ENCODE data around the gene PGF. TPM values are rescaled to one million over a fixed set of nuclear protein-coding genes. Genes with fewer than 3 reads are reported as not detected.
A peak's percentile ranks its signal among the peaks of the same experiment; 100 is the strongest.

Gene PGF
- total RNA-seq, 2 experiments from 2014 or later, result 0.21 TPM; not detected in 1

- no peak for DNase-seq
- Mint-ChIP-seq H3K36me3 (ENCODE audit: low read depth) (no peaks in the 10 kb centered on the region), H3K4me3 (no peak overlapping the region), H3K4me1 (ENCODE audit: low read depth) (peaks cover 24% of the 10 kb centered on the region), H3K9me3 (ENCODE audit: insufficient read depth) (no peaks in the 10 kb centered on the region), H3K27me3 (ENCODE audit: low read depth) (no peaks in the 10 kb centered on the region), H3K27ac (peak overlapping the region; percentile 71)
- CTCF ChIA-PET, result interaction anchor here (0.6 to 5.7 kb wide), 26 partner anchors 10 to 179 kb away, joined by 3 to 57 read pairs (median 4); partner anchors contain the start of genes ACYP1, NEK9, PROX2 and ZC2HC1C
- ATAC-seq, result no peak
- POLR2A ChIA-PET, result no interaction called here
Observed at GRCh38 chr14:74946659-74947281, 8.6 kb downstream of the PGF start.

GRCh38 chr14:74945852-74946658 is 9.3 kb downstream of the PGF start:
- Mint-ChIP-seq H3K9me3 (ENCODE audit: insufficient read depth) (no peaks in the 10 kb centered on the region), H3K27me3 (ENCODE audit: low read depth) (no peaks in the 10 kb centered on the region), H3K4me3 (no peak overlapping the region), H3K4me1 (ENCODE audit: low read depth) (peaks cover 31% of the 10 kb centered on the region), H3K36me3 (ENCODE audit: low read depth) (no peaks in the 10 kb centered on the region), H3K27ac (peak overlapping the region; percentile 68)
- ChIA-PET CTCF (interaction anchor here (0.6 to 5.7 kb wide), 39 partner anchors 9 to 180 kb away, joined by 3 to 57 read pairs (median 4); partner anchors contain the start of genes NEK9, PGF, PROX2 and ZC2HC1C), POLR2A (no interaction called here)
- DNase-seq (peak; percentile 86), ATAC-seq (peak; percentile 75)

GRCh38 chr14:74945261-74945851 is 10.0 kb downstream of the PGF start:
- Mint-ChIP-seq H3K4me3 (no peak overlapping the region), H3K27ac (no peak overlapping the region), H3K4me1 (ENCODE audit: low read depth) (peaks cover 35% of the 10 kb centered on the region), H3K9me3 (ENCODE audit: insufficient read depth) (no peaks in the 10 kb centered on the region), H3K36me3 (ENCODE audit: low read depth) (no peaks in the 10 kb centered on the region), H3K27me3 (ENCODE audit: low read depth) (no peaks in the 10 kb centered on the region)
- peak; percentile 51 for DNase-seq
- ChIA-PET POLR2A (no interaction called here), CTCF (interaction anchor here (0.7 to 5.8 kb wide), 42 partner anchors 9 to 181 kb away, joined by 3 to 57 read pairs (median 4); partner anchors contain the start of genes ACYP1, NEK9, PGF and PROX2)
- ATAC-seq, result no peak

- no peaks in the 10 kb centered on the region for H3K27me3 Mint-ChIP-seq (ENCODE audit: low read depth)
- no peak for DNase-seq
- H3K9me3 Mint-ChIP-seq (ENCODE audit: insufficient read depth), result no peaks in the 10 kb centered on the region
- POLR2A ChIA-PET, result interaction anchor here (0.9 kb wide), 1 partner anchor 184 kb away, joined by 3 read pairs; no protein-coding TSS in a partner anchor
- no peak for ATAC-seq
- H3K4me1 Mint-ChIP-seq (ENCODE audit: low read depth), result peaks cover 47% of the 10 kb centered on the region
- H3K27ac Mint-ChIP-seq, result peak overlapping the region; percentile 73
- peak overlapping the region; percentile 70 for H3K4me3 Mint-ChIP-seq
- CTCF ChIA-PET, result interaction anchor here (0.5 to 5.8 kb wide), 4 partner anchors 82 to 262 kb away, joined by 3 to 23 read pairs (median 11); partner anchors contain the start of gene MLH3
- no peaks in the 10 kb centered on the region for H3K36me3 Mint-ChIP-seq (ENCODE audit: low read depth)
Observed at GRCh38 chr14:74942608-74943007, 12.8 kb downstream of the PGF start.

GRCh38 chr14:74942181-74942580 is 13.2 kb downstream of the PGF start:
- peaks cover 51% of the 10 kb centered on the region for H3K4me1 Mint-ChIP-seq (ENCODE audit: low read depth)
- ChIA-PET CTCF (interaction anchor here (1.0 to 5.8 kb wide), 8 partner anchors 13 to 146 kb away, joined by 3 to 23 read pairs (median 4); partner anchors contain the start of genes MLH3 and RPS6KL1), POLR2A (interaction anchor here (0.6 to 1.0 kb wide), 4 partner anchors 8 to 1932 kb away, joined by 3 read pairs; no protein-coding TSS in a partner anchor)
- no peaks in the 10 kb centered on the region for H3K27me3 Mint-ChIP-seq (ENCODE audit: low read depth)
- H3K9me3 Mint-ChIP-seq (ENCODE audit: insufficient read depth), result no peaks in the 10 kb centered on the region
- peak overlapping the region; percentile 70 for H3K4me3 Mint-ChIP-seq
- ATAC-seq (no peak), DNase-seq (no peak)
- H3K36me3 Mint-ChIP-seq (ENCODE audit: low read depth), result no peaks in the 10 kb centered on the region
- peak overlapping the region; percentile 91 for H3K27ac Mint-ChIP-seq

GRCh38 chr14:74941676-74942097 is 13.7 kb downstream of the PGF start:
- ATAC-seq, result peak; percentile 71
- Mint-ChIP-seq H3K27me3 (ENCODE audit: low read depth) (no peaks in the 10 kb centered on the region), H3K36me3 (ENCODE audit: low read depth) (no peaks in the 10 kb centered on the region), H3K9me3 (ENCODE audit: insufficient read depth) (no peaks in the 10 kb centered on the region), H3K4me3 (peak overlapping the region; percentile 70), H3K4me1 (ENCODE audit: low read depth) (peaks cover 55% of the 10 kb centered on the region), H3K27ac (peak overlapping the region; percentile 91)
- ChIA-PET POLR2A (interaction anchor here (0.6 to 1.0 kb wide), 5 partner anchors 8 to 1931 kb away, joined by 3 read pairs; partner anchors contain the start of gene RPS6KL1), CTCF (interaction anchor here (0.6 to 5.8 kb wide), 10 partner anchors 12 to 147 kb away, joined by 3 to 23 read pairs (median 4); partner anchors contain the start of genes MLH3 and RPS6KL1)
- DNase-seq, result peak; percentile 71

GRCh38 chr14:74940956-74941565 is 14.3 kb downstream of the PGF start:
- no peak for DNase-seq
- no peaks in the 10 kb centered on the region for H3K27me3 Mint-ChIP-seq (ENCODE audit: low read depth)
- POLR2A ChIA-PET, result interaction anchor here (0.9 to 1.0 kb wide), 3 partner anchors 7 to 20 kb away, joined by 3 read pairs; partner anchors contain the start of gene RPS6KL1
- CTCF ChIA-PET, result interaction anchor here (0.6 to 5.8 kb wide), 10 partner anchors 11 to 147 kb away, joined by 3 to 23 read pairs (median 4); partner anchors contain the start of genes MLH3 and RPS6KL1
- H3K27ac Mint-ChIP-seq, result peak overlapping the region; percentile 91
- no peaks in the 10 kb centered on the region for H3K36me3 Mint-ChIP-seq (ENCODE audit: low read depth)
- ATAC-seq, result no peak
- no peaks in the 10 kb centered on the region for H3K9me3 Mint-ChIP-seq (ENCODE audit: insufficient read depth)
- H3K4me1 Mint-ChIP-seq (ENCODE audit: low read depth), result peaks cover 50% of the 10 kb centered on the region
- H3K4me3 Mint-ChIP-seq, result peak overlapping the region; percentile 70

GRCh38 chr14:74938531-74939495 is 16.6 kb downstream of the PGF start:
- H3K27ac Mint-ChIP-seq, result no peak overlapping the region
- ATAC-seq (no peak), DNase-seq (no peak)
- no peaks in the 10 kb centered on the region for H3K27me3 Mint-ChIP-seq (ENCODE audit: low read depth)
- peaks cover 49% of the 10 kb centered on the region for H3K4me1 Mint-ChIP-seq (ENCODE audit: low read depth)
- no peaks in the 10 kb centered on the region for H3K36me3 Mint-ChIP-seq (ENCODE audit: low read depth)
- H3K9me3 Mint-ChIP-seq (ENCODE audit: insufficient read depth), result no peaks in the 10 kb centered on the region
- H3K4me3 Mint-ChIP-seq, result no peak overlapping the region
- ChIA-PET CTCF (interaction anchor here (1.1 to 1.8 kb wide), 3 partner anchors 33 to 150 kb away, joined by 3 to 7 read pairs (median 6); no protein-coding TSS in a partner anchor), POLR2A (interaction anchor here (0.6 to 1.4 kb wide), 3 partner anchors 11 to 136 kb away, joined by 3 to 5 read pairs (median 3); partner anchors contain the start of gene PGF)

- peaks cover 42% of the 10 kb centered on the region for H3K4me1 Mint-ChIP-seq (ENCODE audit: low read depth)
- no peaks in the 10 kb centered on the region for H3K36me3 Mint-ChIP-seq (ENCODE audit: low read depth)
- H3K27me3 Mint-ChIP-seq (ENCODE audit: low read depth), result peaks cover 5% of the 10 kb centered on the region
- CTCF ChIA-PET, result interaction anchor here (0.6 to 1.4 kb wide), 3 partner anchors 9 to 151 kb away, joined by 3 to 7 read pairs (median 4); no protein-coding TSS in a partner anchor
- no peak for DNase-seq
- no peak for ATAC-seq
- H3K4me3 Mint-ChIP-seq, result no peak overlapping the region
- POLR2A ChIA-PET, result no interaction called here
- no peaks in the 10 kb centered on the region for H3K9me3 Mint-ChIP-seq (ENCODE audit: insufficient read depth)
- H3K27ac Mint-ChIP-seq, result no peak overlapping the region
Observed at GRCh38 chr14:74937171-74937570, 18.2 kb downstream of the PGF start.

GRCh38 chr14:74936731-74937130 is 18.7 kb downstream of the PGF start:
- H3K27ac Mint-ChIP-seq, result no peak overlapping the region
- no peak overlapping the region for H3K4me3 Mint-ChIP-seq
- peaks cover 37% of the 10 kb centered on the region for H3K4me1 Mint-ChIP-seq (ENCODE audit: low read depth)
- DNase-seq, result no peak
- no peaks in the 10 kb centered on the region for H3K9me3 Mint-ChIP-seq (ENCODE audit: insufficient read depth)
- ChIA-PET POLR2A (no interaction called here), CTCF (interaction anchor here (1.2 to 1.4 kb wide), 2 partner anchors 9 to 151 kb away, joined by 4 to 7 read pairs; no protein-coding TSS in a partner anchor)
- ATAC-seq, result no peak
- H3K36me3 Mint-ChIP-seq (ENCODE audit: low read depth), result no peaks in the 10 kb centered on the region
- H3K27me3 Mint-ChIP-seq (ENCODE audit: low read depth), result peaks cover 6% of the 10 kb centered on the region

Measured in activated CD8-positive, alpha-beta T cell treated with anti-CD3 and anti-CD28 coated beads, Interleukin-2, amount 10 ng/mL, durations not matched to agents 7 days and 5 days (primary cell).